Prostate gland (tissue), 2 donors: ENCODE data around the gene A2ML1.

ENCODE experiments used
- CTCF ChIP-seq, 4 experiments: fragments of 200-600 bp in 2 of 4; fragments of 450-650 bp in 2 of 4; sonication (generic) in 2 of 4; IDR thresholded peaks; 1 replicate in 3 of 4; 2 replicates in 1 of 4; pipeline ENCODE4 v1.5.1; 2016 to 2019; ENCODE audit warnings: antibody characterized with exemption in 4 of 4, mild to moderate bottlenecking in 2 of 4, moderate library complexity in 2 of 4
- POLR2A ChIP-seq: fragments of 450-650 bp; IDR thresholded peaks from one replicate; pipeline ENCODE4 v1.6.1; 2016; ENCODE audit warnings: antibody characterized with exemption, mild to moderate bottlenecking

GRCh38 chr12:8844665-8845064 is 22.2 kb downstream of the A2ML1 start:
- TF ChIP-seq POLR2A, result no peak
- TF ChIP-seq CTCF (IDR thresholded peaks at IDR 0.05), result no peak
